WI38 (cell line): ENCODE results near the gene MLXIPL.
"Not testable (repeated sequence)": the region's sequence is repeated elsewhere in the genome, so short reads cannot be mapped to it uniquely, and the experiment has no call there.

ENCODE experiments used
- H3K4me3 ChIP-seq: 2 replicates; pipeline ENCODE4 v1.5.1; 2011; ENCODE audit warnings: low read depth, mild to moderate bottlenecking, control low read depth, low read length
- CTCF ChIP-seq: IDR thresholded peaks from 2 replicates; pipeline ENCODE4 v1.5.1; 2012; ENCODE audit warnings: low read depth, mild to moderate bottlenecking, control low read depth, low read length

The MLXIPL gene

GRCh38 chr7:73618538-73618937 lies 5.8 kb downstream of the MLXIPL start:
- H3K4me3 ChIP-seq, result no peak overlapping the region
- no peak for TF ChIP-seq CTCF

DNA sequence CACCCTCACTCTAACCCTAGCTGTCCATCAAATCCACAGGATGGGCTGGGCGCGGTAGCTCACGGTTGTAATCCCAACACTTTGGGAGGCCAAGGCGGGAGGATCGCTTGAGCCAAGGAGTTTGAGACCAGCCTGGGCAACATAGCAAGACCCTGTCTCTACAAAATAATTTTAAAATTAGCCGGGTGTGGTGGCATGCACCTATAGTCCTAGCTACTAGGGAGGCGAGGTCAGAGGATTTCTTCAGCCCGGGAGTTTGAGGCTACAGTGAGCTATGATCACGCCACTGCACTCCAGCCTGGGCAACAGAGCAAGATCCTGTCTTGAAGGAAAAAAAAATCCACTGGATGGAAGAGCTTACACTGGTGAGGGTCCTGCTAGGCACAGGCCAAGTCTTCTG lies 6.8 kb downstream of the MLXIPL start:
- H3K4me3 ChIP-seq, result not testable (repeated sequence)

DNA sequence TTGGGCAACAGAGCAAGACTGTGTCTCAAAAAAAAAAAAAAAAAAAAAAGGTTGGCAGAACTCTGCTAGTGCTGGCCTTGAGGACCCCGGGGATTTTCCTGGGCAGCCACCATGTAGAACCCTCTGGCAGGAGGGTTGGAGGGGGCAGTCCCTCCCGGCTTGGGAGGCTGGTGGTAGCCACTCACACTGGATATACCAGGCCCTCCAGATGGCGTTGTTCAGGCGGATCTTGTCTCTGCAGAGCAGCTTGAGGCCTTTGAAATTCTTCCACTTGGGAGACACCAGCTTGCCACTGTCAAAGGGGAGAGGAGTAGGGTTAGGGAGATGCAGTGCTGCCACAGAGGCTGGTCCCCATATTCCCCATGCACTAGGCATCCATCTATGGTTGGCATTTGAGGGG lies 8.4 kb downstream of the MLXIPL start:
- no peak for TF ChIP-seq CTCF
- no peak overlapping the region for H3K4me3 ChIP-seq

DNA sequence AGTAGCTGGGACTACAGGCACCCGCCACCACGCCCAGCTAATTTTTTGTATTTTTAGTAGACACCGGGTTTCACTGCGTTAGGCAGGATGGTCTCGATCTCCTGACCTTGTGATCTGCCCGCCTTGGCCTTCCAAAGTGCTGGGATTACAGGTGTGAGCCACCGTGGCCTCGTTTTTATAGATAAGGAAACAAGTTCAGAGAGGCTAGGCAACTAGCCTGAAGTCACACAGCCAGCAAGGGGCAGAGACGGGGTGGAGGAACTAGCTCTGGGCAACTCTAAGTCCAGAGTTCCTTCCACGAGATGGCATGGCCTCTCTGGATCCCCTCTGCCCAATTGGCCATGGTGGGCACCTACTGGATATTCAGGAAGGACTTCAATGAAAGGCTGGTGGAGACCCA lies 9.4 kb downstream of the MLXIPL start:
- H3K4me3 ChIP-seq, result not testable (repeated sequence)

- TF ChIP-seq CTCF, result no peak
- no peak overlapping the region for H3K4me3 ChIP-seq
These were observed 10.2 kb downstream of the MLXIPL start for GRCh38 chr7:73613954-73614735.

- no peak for TF ChIP-seq CTCF
- no peak overlapping the region for H3K4me3 ChIP-seq
These were observed 11.6 kb downstream of the MLXIPL start for GRCh38 chr7:73612598-73613269.

- H3K4me3 ChIP-seq, result no peak overlapping the region
- no peak for TF ChIP-seq CTCF
These were observed 13.2 kb downstream of the MLXIPL start for GRCh38 chr7:73611017-73611555.

DNA sequence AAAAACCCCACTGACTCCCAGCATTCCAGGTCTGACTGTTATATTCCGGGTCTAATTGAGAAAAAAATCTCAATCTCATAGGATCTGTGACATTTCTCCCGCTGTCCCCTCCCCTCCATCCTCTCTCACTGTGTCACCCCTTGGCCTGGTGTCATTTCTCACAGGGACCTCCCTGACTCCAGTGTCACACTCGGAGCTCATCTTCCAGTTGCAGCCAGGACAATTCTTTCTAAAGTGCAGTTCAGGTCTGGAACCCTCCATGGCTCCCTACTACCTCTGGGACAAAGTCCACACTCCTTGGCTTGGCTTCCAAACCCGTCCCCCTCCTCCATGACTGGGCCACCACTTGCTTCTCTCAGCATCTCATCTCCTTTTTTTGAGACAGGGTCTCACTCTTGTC lies 14.2 kb downstream of the MLXIPL start:
- H3K4me3 ChIP-seq, result no peak overlapping the region
- TF ChIP-seq CTCF, result no peak

DNA sequence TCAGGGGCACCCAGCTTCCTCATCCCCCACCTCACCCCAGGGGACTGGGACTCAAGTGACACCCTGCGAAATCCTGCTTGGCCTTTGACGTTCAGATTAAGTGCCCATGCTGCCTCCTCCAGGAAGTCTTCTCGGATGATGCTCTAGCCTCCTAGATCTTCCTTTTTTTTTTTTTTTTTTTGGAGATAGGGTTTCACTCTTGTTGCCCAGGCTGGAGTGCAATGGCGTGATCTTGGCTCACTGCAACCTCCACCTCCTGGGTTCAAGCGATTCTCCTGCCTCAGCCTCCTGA lies 16.7 kb downstream of the MLXIPL start:
- not testable (repeated sequence) for H3K4me3 ChIP-seq
